HG03139 (cell line): ENCODE data around the gene SNRNP25.
"Not testable (repeated sequence)": the region's sequence is repeated elsewhere in the genome, so short reads cannot be mapped to it uniquely, and the experiment has no call there.

Experiments
- ATAC-seq: cut with Tn5 transposase; IDR thresholded peaks from one replicate; pipeline ENCODE4 v1.9.1; 2021; ENCODE audit not compliant: unreplicated experiment

SNRNP25 gene

DNA sequence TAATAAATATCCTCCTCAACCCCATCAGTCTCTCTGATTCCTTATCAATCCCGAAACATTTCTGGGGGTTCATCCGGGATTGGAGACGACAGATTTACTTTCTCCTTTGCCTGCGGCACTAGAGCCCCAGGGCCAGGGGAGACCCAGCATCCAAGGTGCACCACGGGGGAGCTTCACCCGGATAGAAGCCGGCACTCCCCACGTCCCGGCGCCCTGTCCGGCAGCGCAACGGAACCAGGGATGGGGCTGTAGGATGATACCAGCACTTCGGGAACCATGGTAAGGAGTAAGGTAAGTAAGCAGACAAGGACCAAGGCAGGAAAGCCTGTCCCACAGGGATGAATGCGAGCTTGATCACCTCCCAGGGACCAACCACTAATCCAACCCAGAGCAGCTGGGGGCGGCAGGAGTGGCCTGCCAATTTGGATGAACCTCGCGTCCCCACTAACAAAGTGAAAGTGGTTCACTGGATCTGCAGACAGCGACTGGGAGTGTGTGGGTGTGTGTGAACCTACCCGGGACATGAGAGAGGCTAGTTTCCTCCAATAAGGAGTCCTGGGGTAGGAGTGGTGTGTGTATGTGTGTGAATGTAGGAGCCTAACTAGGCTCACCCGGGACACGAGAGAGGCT, 12.1 kb upstream of the SNRNP25 start:
- no peak for ATAC-seq

DNA sequence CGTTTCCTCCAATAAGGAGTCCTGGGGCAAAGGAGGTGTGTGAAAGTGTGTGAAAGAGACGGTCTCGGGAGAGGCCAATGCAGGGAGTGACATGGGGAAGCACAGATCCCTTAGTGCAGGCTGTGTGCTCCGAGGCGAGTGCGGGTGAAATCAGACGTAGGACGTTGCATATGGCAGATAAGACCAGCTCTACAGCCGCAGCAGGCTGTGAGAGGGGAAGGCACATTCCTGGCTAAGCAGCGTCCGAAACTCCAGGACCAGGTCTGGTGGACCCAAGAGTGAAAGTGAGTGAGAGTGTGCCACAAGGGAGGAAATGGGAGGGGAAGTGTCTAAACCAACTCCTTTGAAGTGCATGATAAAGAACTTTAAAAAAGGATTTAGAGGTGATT, 11.6 kb upstream of the SNRNP25 start:
- ATAC-seq, result no peak

DNA sequence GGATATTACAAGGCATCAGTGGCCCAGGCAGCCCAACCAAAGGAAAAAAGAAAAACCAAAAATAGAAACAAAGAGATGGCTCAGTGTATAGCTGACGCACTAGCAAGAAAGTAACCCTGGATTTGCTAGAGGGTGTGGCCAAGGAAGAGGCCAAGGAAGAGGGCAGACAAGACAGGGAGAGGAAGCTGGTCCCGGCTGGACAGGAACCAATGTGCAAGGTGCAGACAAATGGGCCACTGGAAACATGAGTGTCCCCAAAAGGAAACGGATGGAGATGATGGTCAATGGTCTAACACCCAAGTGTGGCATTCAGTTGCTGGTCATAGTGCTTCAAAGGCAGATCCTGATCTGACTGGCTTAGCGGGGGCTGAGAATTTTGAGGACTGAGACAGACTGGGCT, 10.9 kb upstream of the SNRNP25 start:
- no peak for ATAC-seq

DNA sequence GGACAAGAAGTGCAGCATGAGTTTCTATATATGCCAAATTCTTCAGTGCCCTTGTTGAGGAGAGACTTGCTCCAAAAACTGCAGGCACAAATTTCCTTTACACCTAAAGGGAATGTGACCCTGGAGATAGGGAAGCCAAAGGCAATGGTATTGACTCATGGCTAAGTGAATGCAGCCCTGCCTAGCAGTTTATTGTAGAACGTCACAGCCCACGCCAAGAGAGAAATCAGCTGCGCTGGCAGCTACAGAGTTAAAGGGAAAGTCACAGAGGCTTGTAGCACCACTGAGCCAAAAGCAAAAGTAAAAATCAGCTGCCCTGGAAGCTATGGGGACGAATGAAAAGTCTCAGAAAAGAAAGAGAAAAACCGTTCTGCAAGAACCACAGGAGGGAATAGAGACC, 10.3 kb upstream of the SNRNP25 start:
- no peak for ATAC-seq

DNA sequence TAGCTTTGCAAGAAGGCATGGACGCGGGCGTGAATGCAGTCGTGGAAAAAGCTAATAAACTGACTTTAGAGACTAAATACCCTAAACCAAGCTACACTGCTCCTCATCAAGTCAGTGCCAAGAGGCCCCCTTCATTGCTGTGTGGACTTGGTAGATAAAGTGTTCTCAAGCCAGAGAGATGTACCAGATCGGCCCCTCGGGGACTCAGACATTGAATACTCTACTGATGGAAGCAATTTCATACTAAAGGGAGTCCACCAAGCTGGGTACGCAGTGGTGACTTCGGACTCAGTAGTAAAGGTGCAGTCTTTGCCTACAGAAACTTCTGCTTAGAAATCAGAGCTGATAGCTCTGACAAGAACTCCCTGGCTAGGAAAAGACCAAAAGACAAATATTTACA, 9.0 kb upstream of the SNRNP25 start:
- ATAC-seq, result no peak

DNA sequence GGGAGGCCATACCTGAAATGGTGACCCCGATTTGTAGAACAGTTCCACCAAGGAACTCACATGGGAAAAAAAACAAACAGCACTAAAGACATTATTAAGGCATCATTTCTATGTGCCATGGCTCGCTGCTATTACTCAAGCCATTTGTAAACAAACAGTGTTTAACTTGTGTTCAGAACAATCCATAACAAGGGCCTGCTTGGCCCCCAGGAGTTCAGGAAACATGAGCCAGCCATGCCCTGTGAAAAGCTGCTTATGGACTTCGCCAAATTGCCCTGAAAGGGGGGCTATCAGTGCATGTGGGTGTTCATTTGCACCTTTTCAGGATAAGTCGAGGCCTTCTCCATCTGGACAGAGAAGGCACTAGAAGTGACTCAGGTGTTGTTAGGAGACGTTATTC, 8.2 kb upstream of the SNRNP25 start:
- no peak for ATAC-seq

DNA sequence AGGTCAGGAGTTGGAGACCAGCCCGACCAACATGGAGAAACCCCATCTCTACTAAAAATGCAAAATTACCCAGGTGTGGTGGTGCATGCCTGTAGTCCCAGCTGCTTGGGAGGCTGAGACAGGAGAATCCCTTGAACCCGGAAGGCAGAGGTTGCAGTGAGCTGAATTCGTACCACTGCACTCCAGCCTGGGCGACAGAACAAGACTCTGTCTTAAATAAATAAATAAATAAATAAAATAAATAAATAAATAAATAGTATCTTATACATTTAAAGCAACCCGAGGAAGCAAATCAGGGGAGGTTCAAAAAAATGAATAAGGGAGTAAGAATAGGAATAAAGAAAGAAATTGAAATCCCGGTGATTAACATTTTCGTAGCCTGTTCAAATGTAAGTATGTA, 7.1 kb upstream of the SNRNP25 start:
- not testable (repeated sequence) for ATAC-seq

DNA sequence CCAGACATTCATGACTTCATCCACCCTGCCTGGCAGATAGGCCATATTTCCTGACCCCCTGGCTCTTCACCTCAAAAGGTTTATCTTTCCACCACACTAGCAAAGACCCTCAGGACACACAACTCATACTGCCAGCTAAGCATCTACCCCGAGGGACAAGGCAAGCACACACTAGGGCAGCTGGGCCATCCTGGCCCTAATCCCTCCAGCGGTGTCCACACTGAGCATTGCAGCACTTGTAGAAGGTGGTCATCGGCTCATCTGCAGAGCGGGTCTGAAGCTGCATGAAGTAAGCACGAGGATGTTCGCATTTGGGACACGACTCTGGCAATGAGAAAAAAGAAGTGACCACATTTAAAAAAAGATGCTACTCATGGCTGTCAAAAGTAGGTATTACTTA, 6.4 kb upstream of the SNRNP25 start:
- ATAC-seq, result no peak

DNA sequence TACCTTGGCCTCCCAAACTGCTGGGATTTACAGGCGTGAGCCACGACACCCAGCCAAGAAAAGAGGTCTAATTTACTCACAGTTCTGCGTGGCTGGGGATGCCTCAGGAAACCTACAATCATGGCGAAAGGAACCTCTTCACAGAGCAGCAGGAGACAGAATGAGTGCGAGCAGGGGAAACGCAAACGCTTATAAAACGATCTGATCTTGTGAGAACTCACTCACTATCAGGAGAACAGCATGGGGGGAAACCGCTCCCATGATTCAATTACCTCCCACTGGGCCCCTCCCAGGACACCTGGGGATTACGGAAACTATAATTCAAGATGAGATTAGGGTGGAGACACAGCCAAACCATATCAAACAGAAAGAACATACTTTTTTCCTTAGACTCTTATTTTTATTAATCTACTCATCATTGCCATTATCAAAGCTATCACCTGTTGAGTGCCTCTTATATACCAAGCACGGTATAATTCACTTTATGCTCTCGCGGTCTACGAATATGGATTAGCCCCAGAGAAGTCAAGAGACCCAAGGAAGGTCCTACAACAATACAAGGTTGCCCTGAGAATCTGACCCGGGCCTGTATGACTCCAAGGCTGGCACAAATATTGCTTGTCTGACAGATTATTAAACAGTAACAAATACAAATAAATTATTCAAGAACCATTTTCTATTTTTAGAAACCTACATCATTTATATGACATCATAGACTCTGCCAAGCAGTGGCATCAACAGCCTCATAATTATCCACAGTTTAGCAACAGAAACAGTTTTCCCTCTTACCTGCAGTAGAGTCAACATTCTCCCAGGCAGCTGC, 2.6 kb upstream of the SNRNP25 start:
- ATAC-seq, result no peak

DNA sequence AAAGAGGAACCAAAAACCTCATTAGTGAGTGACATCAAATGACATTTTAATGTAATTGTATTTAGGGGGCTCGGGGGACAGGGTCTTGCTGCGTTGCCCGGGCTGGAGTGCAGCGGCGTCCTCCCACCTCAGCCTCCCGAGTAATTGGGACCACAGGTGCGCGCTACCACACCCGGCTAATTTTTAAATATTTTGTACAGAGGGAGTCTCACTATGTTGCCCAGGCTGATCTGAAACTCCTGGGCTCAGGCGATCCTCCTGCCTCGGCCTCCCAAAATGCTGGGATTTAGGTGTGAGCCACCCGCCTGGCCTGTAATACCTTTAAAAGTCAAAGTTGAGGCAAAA, 581 bp downstream of the SNRNP25 start:
- no peak for ATAC-seq

DNA sequence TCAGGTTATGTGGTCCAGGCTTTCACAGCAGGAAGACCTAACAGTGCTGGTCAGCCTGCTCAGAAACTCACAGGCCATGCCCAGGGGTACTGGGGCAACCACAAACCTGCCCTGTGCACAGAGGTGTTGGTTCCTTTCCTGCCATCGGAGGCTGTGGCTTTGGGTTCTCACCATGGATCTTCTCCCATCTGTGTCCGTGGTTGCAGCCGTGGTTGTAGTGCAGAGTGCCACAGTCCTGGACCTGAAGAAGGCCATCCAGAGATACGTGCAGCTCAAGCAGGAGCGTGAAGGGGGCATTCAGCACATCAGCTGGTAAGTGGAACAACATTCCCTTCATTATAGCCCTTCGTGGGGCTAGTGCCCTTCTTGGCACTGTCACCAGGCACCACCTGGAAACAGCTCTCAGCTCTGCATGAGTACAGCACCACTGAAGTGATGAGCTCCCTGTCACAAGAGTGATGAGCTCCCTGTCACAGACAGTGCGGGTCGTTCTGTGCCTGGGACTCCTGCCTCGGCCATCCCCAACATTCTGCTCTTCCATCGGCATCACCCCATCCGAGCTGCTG, 2.0 kb downstream of the SNRNP25 start:
- no peak for ATAC-seq

DNA sequence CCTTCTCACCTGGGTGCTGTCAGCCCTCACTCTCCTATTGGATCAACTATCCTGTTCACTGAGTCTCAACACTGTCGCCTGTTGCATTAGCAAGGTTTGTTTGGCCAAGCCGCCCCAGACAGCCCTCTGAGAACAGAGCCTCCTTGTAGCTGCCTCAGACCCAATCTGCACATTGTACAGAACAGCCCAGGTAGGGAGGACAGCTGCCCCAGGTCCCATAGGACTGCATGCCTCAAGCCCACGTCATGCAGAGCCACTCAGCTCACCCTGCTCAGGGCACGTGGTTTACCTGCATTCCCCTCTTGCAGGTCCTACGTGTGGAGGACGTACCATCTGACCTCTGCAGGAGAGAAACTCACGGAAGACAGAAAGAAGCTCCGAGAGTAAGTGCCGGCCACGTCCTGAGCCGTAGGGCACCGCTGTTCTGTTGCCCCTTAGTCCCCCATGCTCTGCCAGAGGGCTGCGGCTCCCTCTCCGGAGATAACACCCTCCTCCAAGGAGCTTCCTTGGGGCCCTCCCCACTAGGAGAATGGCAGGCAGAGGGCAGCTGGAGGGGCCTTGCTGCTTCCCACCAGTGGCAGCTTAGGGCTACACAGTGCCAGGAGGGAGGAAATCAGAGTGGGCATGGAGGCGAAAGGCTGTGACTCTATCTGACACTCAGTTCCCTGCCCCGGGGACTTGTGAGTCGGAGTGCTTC, 2.8 kb downstream of the SNRNP25 start:
- ATAC-seq, result no peak

DNA sequence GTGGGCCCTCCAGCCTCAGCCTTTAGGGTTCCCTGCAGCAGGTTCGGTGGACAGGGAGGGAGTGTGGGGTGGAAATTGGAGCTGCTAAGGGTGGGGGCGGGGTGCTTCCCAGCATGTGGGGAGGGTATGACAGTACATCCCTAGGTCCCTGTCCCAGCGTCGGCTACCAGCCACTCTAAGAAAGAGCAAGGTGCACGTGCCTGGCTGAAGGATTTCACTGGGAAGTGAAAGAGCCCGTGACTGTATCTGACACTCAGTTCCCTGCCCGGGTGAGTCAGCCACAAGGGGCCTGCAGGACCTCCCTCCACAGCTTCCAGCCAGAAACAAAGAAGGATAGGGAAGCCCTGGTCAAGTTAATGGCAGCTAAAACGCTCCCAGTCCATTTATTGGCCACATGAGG, 4.1 kb downstream of the SNRNP25 start:
- ATAC-seq, result no peak

DNA sequence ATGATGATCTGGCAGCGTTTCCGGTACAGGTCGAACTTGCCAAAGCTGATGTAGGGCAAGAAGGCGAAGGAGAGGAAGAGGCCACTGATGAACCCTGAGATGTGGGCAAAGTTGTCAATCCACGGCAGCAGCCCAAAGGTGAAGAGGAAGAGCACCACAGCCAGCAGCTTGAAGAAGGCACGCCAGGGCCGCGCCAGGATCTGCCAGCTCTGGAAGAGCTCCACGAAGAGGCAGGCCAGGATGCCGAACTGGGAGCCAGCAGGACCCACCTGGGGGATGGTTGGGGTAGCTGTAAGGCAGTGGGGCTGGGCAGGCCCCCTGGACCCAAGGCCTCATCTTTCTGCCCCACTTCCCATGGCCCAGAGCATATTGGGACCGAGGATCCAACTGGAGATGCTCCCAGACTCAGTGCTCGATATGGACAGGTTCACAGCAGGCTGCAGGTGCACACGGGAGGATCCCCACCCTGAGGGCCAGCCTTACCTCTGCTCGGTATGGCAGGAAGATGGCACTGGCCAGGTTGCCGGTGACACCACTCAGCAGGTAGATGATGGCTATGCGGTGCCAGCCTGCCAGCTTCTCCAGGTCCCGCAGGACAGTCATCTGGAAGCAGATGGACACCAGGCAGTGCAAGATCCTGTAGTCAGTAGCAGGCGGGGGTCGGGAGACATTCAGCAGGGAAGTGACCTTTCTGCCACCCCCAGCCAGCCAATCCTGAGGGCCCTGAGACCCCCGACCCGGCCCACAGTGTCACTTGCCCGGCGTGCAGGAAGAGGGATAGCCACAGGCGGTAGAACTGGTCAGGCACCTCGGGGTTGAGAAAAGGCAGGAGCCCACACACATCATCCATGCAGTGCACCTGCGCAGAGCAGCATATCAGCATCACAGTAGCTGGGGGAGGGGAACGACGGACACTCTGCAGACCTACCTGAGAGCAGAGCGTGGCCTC, 5.1 kb downstream of the SNRNP25 start:
- no peak for ATAC-seq

DNA sequence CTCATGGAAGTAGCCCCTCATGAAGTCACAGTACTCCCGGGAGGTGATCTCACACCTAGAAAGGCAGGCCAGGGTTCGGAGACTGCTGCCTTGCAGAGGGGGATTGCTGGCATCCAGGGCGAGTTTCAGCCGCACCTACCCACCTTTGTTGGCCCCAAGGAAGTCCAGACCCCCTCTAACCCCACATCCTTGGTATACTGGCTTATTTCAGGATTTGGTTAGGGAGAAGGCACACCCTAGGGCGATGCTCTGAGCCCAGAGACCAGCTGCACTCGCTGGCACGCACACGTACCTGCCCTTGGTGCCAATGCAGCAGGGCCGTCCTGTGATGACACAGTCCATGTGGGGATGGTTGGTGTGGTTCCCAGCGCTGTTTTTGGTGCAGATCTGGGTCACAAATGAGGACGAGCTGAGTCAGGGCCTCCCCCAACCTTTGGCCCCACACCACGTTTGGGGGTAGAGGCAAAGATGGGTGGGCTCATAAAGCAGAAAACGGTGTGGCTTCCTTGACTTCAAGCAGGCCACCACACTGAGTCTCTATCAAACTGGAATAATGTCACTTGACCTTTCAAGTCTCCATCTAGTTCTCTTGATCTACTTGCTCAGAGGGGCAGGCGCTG, 5.9 kb downstream of the SNRNP25 start:
- ATAC-seq, result no peak

DNA sequence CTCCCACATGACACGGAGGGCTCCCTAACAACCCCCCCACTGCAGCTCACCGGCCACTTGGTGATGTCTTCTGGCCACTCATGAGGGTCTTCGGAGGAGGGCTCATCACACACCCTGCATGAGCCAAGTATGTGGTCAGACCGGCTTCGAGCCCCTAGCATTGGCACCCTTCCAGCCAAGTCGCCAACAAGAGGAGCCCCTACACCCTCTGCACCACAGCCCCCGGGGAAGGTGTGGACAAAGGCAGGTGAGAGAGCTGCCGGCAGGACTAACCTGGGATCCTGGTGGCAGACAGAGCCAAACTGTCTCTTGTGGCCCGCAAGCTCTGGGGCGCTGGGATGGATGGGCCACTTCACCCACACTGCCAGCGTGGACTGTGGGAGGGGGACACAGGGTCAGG, 6.5 kb downstream of the SNRNP25 start:
- no peak for ATAC-seq

DNA sequence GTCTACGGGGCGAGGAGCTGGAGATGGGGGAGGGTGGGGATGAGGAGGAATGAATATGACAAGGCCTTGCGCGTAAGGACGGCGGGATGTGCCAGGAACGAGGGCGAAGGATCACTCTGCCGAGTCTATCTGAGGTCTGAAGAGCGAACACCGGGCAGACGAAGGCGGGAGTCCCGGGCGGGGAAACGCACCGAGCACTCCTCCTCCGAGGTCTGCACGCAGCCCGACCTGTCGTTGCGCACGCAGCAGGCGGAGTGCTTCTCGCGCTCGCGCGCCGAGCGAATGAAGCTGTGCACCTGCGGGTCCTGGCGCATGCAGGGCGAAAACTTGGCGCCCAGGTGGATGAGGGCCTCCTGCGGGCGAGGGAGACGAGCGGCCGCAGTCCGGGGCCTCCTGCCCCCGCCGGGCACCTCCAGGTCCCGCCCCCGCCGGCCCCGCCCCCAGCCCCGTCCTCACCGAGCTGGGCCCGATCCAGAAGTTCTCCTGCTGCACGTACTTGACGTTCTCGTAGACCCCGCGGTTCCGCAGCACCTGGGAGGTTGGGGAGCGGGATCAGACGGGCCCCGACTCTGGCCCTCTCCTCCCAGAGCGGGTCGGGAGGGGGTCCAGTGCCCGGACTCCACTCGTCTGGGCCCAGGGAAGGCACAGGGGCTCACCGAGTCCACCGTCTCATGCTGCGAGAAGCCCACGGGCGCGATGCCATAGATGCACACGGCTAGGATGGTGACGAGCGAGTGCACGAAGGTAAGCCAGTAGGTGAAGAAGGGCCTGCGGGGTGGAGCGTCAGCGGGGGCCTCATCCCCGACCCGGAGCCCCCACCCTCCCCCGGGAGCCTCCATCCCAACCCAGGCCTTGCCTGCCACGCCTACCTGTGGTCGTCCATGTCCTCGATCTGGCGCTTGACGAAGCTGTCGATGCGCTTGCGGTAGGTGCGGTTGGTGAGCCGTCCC, 7.6 kb downstream of the SNRNP25 start:
- ATAC-seq, result no peak

DNA sequence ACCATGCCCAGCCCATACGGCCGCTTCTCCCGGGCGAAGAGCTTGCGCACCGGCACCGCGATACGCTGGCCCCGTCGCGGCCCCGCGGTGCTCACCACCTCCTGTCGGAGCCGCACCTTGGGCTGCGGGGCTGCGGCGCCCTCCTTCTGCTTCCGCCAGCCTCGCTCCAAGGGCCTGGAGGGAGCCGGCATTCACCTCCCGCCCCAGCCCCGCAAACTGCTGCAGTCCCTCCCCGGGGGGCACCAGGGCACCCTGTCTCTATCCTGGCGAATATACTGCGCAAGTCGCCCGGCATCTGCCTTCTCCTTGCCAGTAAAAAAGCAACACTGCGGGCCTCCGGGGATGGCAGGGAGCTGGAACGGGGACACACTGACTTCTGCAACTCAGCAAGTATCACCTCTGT, 8.3 kb downstream of the SNRNP25 start:
- ATAC-seq, result no peak

DNA sequence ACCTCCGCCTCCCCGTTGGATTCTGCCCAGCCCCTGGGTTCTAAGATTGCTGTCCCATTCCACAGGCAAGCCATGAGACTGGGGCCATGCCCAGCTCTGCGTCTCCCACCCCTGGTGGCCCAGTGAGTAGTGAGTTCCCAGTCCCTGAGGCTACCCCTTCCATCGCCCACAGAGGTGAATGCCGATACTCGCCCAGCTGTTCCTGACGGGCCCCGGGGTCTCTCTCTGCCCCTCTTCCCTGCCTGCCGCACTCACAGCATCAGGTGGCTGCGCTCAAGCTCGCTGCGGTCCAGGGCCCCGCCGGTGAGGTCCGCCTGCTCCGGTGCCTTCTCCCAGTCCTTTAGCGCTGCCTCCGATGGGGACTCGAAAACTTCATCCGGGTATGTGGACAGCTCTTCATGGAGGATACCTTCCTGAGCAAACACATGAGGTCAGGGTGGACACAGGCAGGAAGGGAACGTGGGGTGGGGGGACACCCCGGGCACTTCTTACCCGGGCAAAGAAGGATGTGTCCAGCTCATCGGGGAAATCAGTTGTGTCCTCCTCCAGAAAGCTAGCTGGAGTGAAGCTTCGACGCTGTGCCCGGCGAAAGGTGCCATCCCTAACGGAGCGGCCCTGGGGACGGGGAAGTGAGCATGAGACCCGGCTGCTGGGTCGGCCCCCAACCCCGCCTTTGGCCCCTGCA, 8.8 kb downstream of the SNRNP25 start:
- no peak for ATAC-seq
